ENCODE data around the gene PAPOLB. TPM values are rescaled to one million over a fixed set of nuclear protein-coding genes. Genes with fewer than 3 reads are reported as not detected.
A peak's percentile ranks its signal among the peaks of the same experiment; 100 is the strongest.

PAPOLB gene
- total RNA-seq, 1 donor from 2014 or later = 0.13 TPM

GRCh38 chr7:4815609-4816418 lies 46.0 kb downstream of the PAPOLB start:
- H3K36me3 ChIP-seq (ENCODE audit: control insufficient read depth, insufficient read depth, low read length) = no peaks in the 10 kb centered on the region
- H3K27me3 ChIP-seq (ENCODE audit: control insufficient read depth, insufficient read depth, low read length) = peaks cover 65% of the 10 kb centered on the region
- DNase-seq (ENCODE audit: low read depth) = no peak
- H3K4me3 ChIP-seq (ENCODE audit: low read depth, low read length) = no peak overlapping the region
- TF ChIP-seq CTCF (IDR thresholded peaks at IDR 0.05; ENCODE audit: insufficient read depth, low read length, poor library complexity, severe bottlenecking) = no peak

GRCh38 chr7:4815121-4815520 lies 46.7 kb downstream of the PAPOLB start:
- TF ChIP-seq CTCF (IDR thresholded peaks at IDR 0.05; ENCODE audit: insufficient read depth, low read length, poor library complexity, severe bottlenecking) = no peak
- Histone ChIP-seq H3K36me3 (ENCODE audit: control insufficient read depth, insufficient read depth, low read length) (no peaks in the 10 kb centered on the region), H3K27me3 (ENCODE audit: control insufficient read depth, insufficient read depth, low read length) (peaks cover 59% of the 10 kb centered on the region), H3K4me3 (ENCODE audit: low read depth, low read length) (no peak overlapping the region)
- DNase-seq (ENCODE audit: low read depth) = no peak

- no peak overlapping the region for H3K4me3 ChIP-seq (ENCODE audit: low read depth, low read length)
- peak; percentile 7 for TF ChIP-seq CTCF (IDR thresholded peaks at IDR 0.05; ENCODE audit: insufficient read depth, low read length, poor library complexity, severe bottlenecking)
- no peak for DNase-seq (ENCODE audit: low read depth)
- no peaks in the 10 kb centered on the region for H3K36me3 ChIP-seq (ENCODE audit: control insufficient read depth, insufficient read depth, low read length)
- H3K27me3 ChIP-seq (ENCODE audit: control insufficient read depth, insufficient read depth, low read length) = peaks cover 57% of the 10 kb centered on the region
These were observed 47.4 kb downstream of the PAPOLB start for GRCh38 chr7:4814433-4814832.

- TF ChIP-seq CTCF (IDR thresholded peaks at IDR 0.05; ENCODE audit: insufficient read depth, low read length, poor library complexity, severe bottlenecking) = no peak
- H3K27me3 ChIP-seq (ENCODE audit: control insufficient read depth, insufficient read depth, low read length) = peaks cover 49% of the 10 kb centered on the region
- H3K36me3 ChIP-seq (ENCODE audit: control insufficient read depth, insufficient read depth, low read length) = no peaks in the 10 kb centered on the region
- H3K4me3 ChIP-seq (ENCODE audit: low read depth, low read length) = no peak overlapping the region
- DNase-seq (ENCODE audit: low read depth) = peak; percentile 28
These were observed 52.2 kb downstream of the PAPOLB start for GRCh38 chr7:4809666-4810065.

- DNase-seq (ENCODE audit: low read depth) = no peak
- H3K4me3 ChIP-seq (ENCODE audit: low read depth, low read length) = no peak overlapping the region
- H3K36me3 ChIP-seq (ENCODE audit: control insufficient read depth, insufficient read depth, low read length) = no peaks in the 10 kb centered on the region
- peaks cover 44% of the 10 kb centered on the region for H3K27me3 ChIP-seq (ENCODE audit: control insufficient read depth, insufficient read depth, low read length)
- no peak for TF ChIP-seq CTCF (IDR thresholded peaks at IDR 0.05; ENCODE audit: insufficient read depth, low read length, poor library complexity, severe bottlenecking)
These were observed 52.7 kb downstream of the PAPOLB start for GRCh38 chr7:4809091-4809591.
